HepG2 (cell line): ENCODE results near the gene NPW. TPM values are rescaled to one million over a fixed set of nuclear protein-coding genes. Genes with fewer than 3 reads are reported as not detected.

ENCODE experiments used
- CENPT ChIP-seq: sonication (generic); formaldehyde crosslinking; IDR thresholded peaks from 2 replicates; pipeline ENCODE4 v1.8.0; 2022; ENCODE audit warnings: low read depth, mild to moderate bottlenecking, moderate library complexity, missing genetic modification reagents
- FOXA3 ChIP-seq: IDR thresholded peaks from 2 replicates; pipeline ENCODE4 v1.6.1; 2016; ENCODE audit warnings: missing genetic modification reagents, missing compliant biosample characterization
- IRF2 ChIP-seq: IDR thresholded peaks from 2 replicates; pipeline ENCODE4 v1.6.1; 2018; ENCODE audit warnings: missing genetic modification reagents, missing compliant biosample characterization
- KLF12 ChIP-seq: sonication (generic); formaldehyde crosslinking; IDR thresholded peaks from 2 replicates; pipeline ENCODE4 v1.4.0; 2020; ENCODE audit warnings: missing genetic modification reagents, borderline replicate concordance
- MTF1 ChIP-seq: sonication (generic); formaldehyde crosslinking; IDR thresholded peaks from 2 replicates; pipeline ENCODE4 v1.5.0; 2020; ENCODE audit warnings: missing genetic modification reagents
- SETDB1 ChIP-seq: sonication (generic); formaldehyde crosslinking; IDR thresholded peaks from 2 replicates; pipeline ENCODE4 v1.5.1; 2020; ENCODE audit warnings: missing genetic modification reagents, mild to moderate bottlenecking, borderline replicate concordance
- TSC22D2 ChIP-seq: sonication (generic); formaldehyde crosslinking; IDR thresholded peaks from 2 replicates; pipeline ENCODE4 v1.5.1; 2020; ENCODE audit warnings: missing genetic modification reagents, mild to moderate bottlenecking, borderline replicate concordance
- ZBTB40 ChIP-seq, 2 experiments: fragments of 450-650 bp in 1 of 2; sonication (generic) in 1 of 2; formaldehyde crosslinking in 1 of 2; IDR thresholded peaks; 2 replicates each; pipeline versions ENCODE4 v1.6.1 to v1.8.0; 2016 to 2022; ENCODE audit warnings: antibody characterized with exemption in 1 of 2, mild to moderate bottlenecking in 1 of 2, missing genetic modification reagents in 1 of 2
- ZBTB8A ChIP-seq: sonication (generic); formaldehyde crosslinking; IDR thresholded peaks from 2 replicates; pipeline ENCODE4 v1.4.0; 2020; ENCODE audit warnings: mild to moderate bottlenecking, low read depth, missing genetic modification reagents, borderline replicate concordance
- ZNF512B ChIP-seq: sonication (generic); formaldehyde crosslinking; IDR thresholded peaks from 2 replicates; pipeline ENCODE4 v1.5.1; 2020; ENCODE audit warnings: missing genetic modification reagents, mild to moderate bottlenecking, borderline replicate concordance
- ZNF549 ChIP-seq: sonication (generic); formaldehyde crosslinking; IDR thresholded peaks from 2 replicates; pipeline ENCODE4 v1.5.0; 2020; ENCODE audit warnings: missing genetic modification reagents
- ZNF784 ChIP-seq: sonication (generic); formaldehyde crosslinking; IDR thresholded peaks from 2 replicates; pipeline ENCODE4 v1.5.1; 2020; ENCODE audit warnings: missing genetic modification reagents, mild to moderate bottlenecking, borderline replicate concordance
- ZNF839 ChIP-seq: sonication (generic); formaldehyde crosslinking; IDR thresholded peaks from 2 replicates; pipeline ENCODE4 v1.4.0; 2020; ENCODE audit warnings: missing genetic modification reagents, mild to moderate bottlenecking, borderline replicate concordance
- polyA plus RNA-seq, 8 experiments: library from polyadenylated mRNA; depleted of rRNA in 3 of 8; stranded (reverse) in 7 of 8; unstranded in 1 of 8; fragments of >200 nt; fragmentation: Illumina TruSeq in 4 of 8; extraction: Trizol in 4 of 8; gene quantifications; 2 replicates each; pipeline versions ENCODE4 v1.2.1 to v1.2.3, GENCODE V29; 2011 to 2016; ENCODE audit warnings: low read depth in 4 of 8, missing spikeins in 1 of 8, mixed read lengths in 1 of 8; ENCODE audit not compliant: insufficient read depth in 1 of 8
- total RNA-seq, 5 experiments: library from RNA; depleted of rRNA; stranded (reverse); fragments of >200 nt; fragmentation: Illumina TruSeq; extraction: Trizol; gene quantifications; 2 replicates each; pipeline ENCODE4 v1.2.3, GENCODE V29; 2016; ENCODE audit warnings: low read depth in 1 of 5

NPW gene
- total and polyA plus RNA-seq, 2 of the 13 experiments (the other 11 are each of a cell fraction or from before 2014, with no cell fraction given), result 0.24 to 0.97 TPM

- peak; percentile 71 for TF ChIP-seq FOXA3
- peak; percentile 89; the same call in 1 of the 2 replicates for TF ChIP-seq TSC22D2
- TF ChIP-seq IRF2 (CRISPR knock-in tag), result peak; percentile 98
- peak; percentile 72; the same call in 1 of the 2 replicates for TF ChIP-seq ZNF839 (CRISPR knock-in tag)
- no peak for TF ChIP-seq ZNF549 (CRISPR knock-in tag)
- no peak for TF ChIP-seq CENPT (CRISPR knock-in tag)
- peak; percentile 95 for TF ChIP-seq KLF12 (CRISPR knock-in tag)
- TF ChIP-seq ZBTB8A (CRISPR knock-in tag), result no peak
- no peak for TF ChIP-seq MTF1 (CRISPR knock-in tag)
- no peak for TF ChIP-seq ZNF512B
- TF ChIP-seq SETDB1 (CRISPR knock-in tag), result no peak
- TF ChIP-seq ZNF784 (CRISPR knock-in tag), result peak; percentile 89; the same call in 1 of the 2 replicates
- peak; percentile 70 for TF ChIP-seq ZBTB40 (IDR thresholded peaks at IDR 0.05)
- TF ChIP-seq ZBTB40 (CRISPR knock-in tag; IDR thresholded peaks at IDR 0.05), result peak; percentile 80
Measured at GRCh38 chr16:1971796-1972489, 47.6 kb upstream of the NPW start, which contains the start of gene TBL3 (continued).
